ENCODE measurements around the gene MSL2. TPM values are rescaled to one million over a fixed set of nuclear protein-coding genes. Genes with fewer than 3 reads are reported as not detected.

The MSL2 gene
- total and polyA plus RNA-seq, 2 of the 4 experiments (the other 2 are of a cell fraction) = 7.1 to 13.6 TPM

- H3K9ac ChIP-seq (ENCODE audit: low read depth, low read length) = no peak overlapping the region
- peaks cover 20% of the 10 kb centered on the region for H3K9me1 ChIP-seq (ENCODE audit: insufficient read depth, low read length)
- H2BK15ac ChIP-seq (ENCODE audit: low read depth, low read length) = peak overlapping the region; percentile 29; the same call in 1 of the 3 replicates
- peak overlapping the region; percentile 35; the same call in 1 of the 2 replicates for H2BK20ac ChIP-seq (ENCODE audit: low read depth, low read length)
- BruUV-seq (replicated peaks) = no TSS peak
- peaks cover 5% of the 10 kb centered on the region for H3K36me3 ChIP-seq (ENCODE audit: control insufficient read depth, insufficient read depth, low read length)
- in situ Hi-C loops (cut with MboI; ENCODE audit: low sequenced_read_pairs) = no loop called here
- TF ChIP-seq BHLHE40 (IDR thresholded peaks at IDR 0.05; ENCODE audit: low read depth, low read length) = no peak
- peaks cover 9% of the 10 kb centered on the region for H3K4me1 ChIP-seq (ENCODE audit: control insufficient read depth, insufficient read depth, low read length)
- intact Hi-C loops (cut with micrococcal nuclease) = no loop called here
- no peak overlapping the region; the same call in 1 of the 2 replicates for H3K27ac ChIP-seq (ENCODE audit: insufficient read depth, low read length)
- H3K23ac ChIP-seq (ENCODE audit: low read depth, low read length) = no peak overlapping the region; the same call in 1 of the 2 replicates
- H3K4me2 ChIP-seq (ENCODE audit: low read depth, low read length) = no peak overlapping the region
- POLR2A ChIA-PET (ENCODE audit: unreplicated experiment) = no interaction called here
- H2AFZ ChIP-seq (replicated peaks; ENCODE audit: low read length, poor library complexity) = no peak overlapping the region
- no peak overlapping the region for H4K5ac ChIP-seq (ENCODE audit: low read depth, low read length)
- peaks cover 4% of the 10 kb centered on the region; the same call in 1 of the 2 replicates for H4K20me1 ChIP-seq (ENCODE audit: insufficient read depth, low read length)
- H2AK9ac ChIP-seq (replicated peaks; ENCODE audit: low read depth, low read length, poor library complexity) = no peak overlapping the region
- ATAC-seq (ENCODE audit: low read depth) (no peak), DNase-seq (no peak)
- H3K79me1 ChIP-seq (ENCODE audit: low read depth in 1 of 2, low read length in 2 of 2) = peaks cover 8 to 45% of the 10 kb centered on the region in 2 experiments
- peak overlapping the region; percentile 69 for H3K14ac ChIP-seq (replicated peaks; ENCODE audit: low read depth, low read length)
- no peak overlapping the region; the same call in 1 of the 2 replicates for H4K91ac ChIP-seq (ENCODE audit: insufficient read depth, low read depth, low read length)
- no peak overlapping the region for H3K4me3 ChIP-seq (ENCODE audit: insufficient read depth, low read depth, low read length)
- no peak overlapping the region for H3K18ac ChIP-seq (ENCODE audit: low read depth, low read length)
- H3K4ac ChIP-seq (ENCODE audit: low read depth, low read length) = peak overlapping the region; percentile 26; the same call in 1 of the 2 replicates
- no peak overlapping the region for H3K56ac ChIP-seq (ENCODE audit: extremely low read depth, insufficient read depth, low read length)
- peak overlapping the region in 1 of 2 experiments; percentile 56; a peak in 2 of 4 replicates for H4K8ac ChIP-seq (ENCODE audit: low read depth in 2 of 2, low read length in 2 of 2)
- no peaks in the 10 kb centered on the region for H3K9me3 ChIP-seq (ENCODE audit: control insufficient read depth, insufficient read depth, low read length)
- peak overlapping the region; percentile 48; the same call in 1 of the 2 replicates for H2AK5ac ChIP-seq (ENCODE audit: low read depth, low read length)
- H2BK120ac ChIP-seq (ENCODE audit: low read depth, low read length) = no peak overlapping the region
- peak overlapping the region; percentile 79 for H2BK5ac ChIP-seq (ENCODE audit: low read depth, low read length, poor library complexity, severe bottlenecking)
- H3K27me3 ChIP-seq (ENCODE audit: control insufficient read depth, insufficient read depth, low read length) = no peaks in the 10 kb centered on the region
- dilution Hi-C loops (cut with HindIII; ENCODE audit: low sequenced_read_pairs, unreplicated experiment) = no loop called here
- CTCF ChIA-PET = no interaction called here
Observed at GRCh38 chr3:136141291-136141785, 54.8 kb downstream of the MSL2 start.

Data from IMR-90 (cell line).